HL-60 (cell line): ENCODE results near the gene PAFAH1B2.

Experiments used
- CTCF ChIP-seq: IDR thresholded peaks from one replicate; pipeline ENCODE4 v1.5.1; 2011; ENCODE audit warnings: low read length, control low read depth, inconsistent platforms; ENCODE audit not compliant: insufficient read depth
- GABPA ChIP-seq: IDR thresholded peaks from 2 replicates; pipeline ENCODE4 v1.6.1; 2012; ENCODE audit warnings: low read depth
- POLR2AphosphoS5 ChIP-seq: IDR thresholded peaks from 2 replicates; pipeline ENCODE4 v1.6.1; 2012; ENCODE audit warnings: low read depth
- REST ChIP-seq: IDR thresholded peaks from 2 replicates; pipeline ENCODE4 v1.6.1; 2012; ENCODE audit warnings: low read depth; ENCODE audit not compliant: insufficient replicate concordance
- SPI1 ChIP-seq: IDR thresholded peaks from 2 replicates; pipeline ENCODE4 v1.6.1; 2012; ENCODE audit warnings: low read depth, mild to moderate bottlenecking, borderline replicate concordance

GRCh38 chr11:117110294-117110950 is 33.7 kb upstream of the PAFAH1B2 start:
- TF ChIP-seq CTCF: no peak
- no peak for TF ChIP-seq REST
- no peak for TF ChIP-seq POLR2AphosphoS5
- TF ChIP-seq SPI1: no peak
- no peak for TF ChIP-seq GABPA
